ENCODE data around the gene AP3S2.
"Not testable (repeated sequence)": the region's sequence is repeated elsewhere in the genome, so short reads cannot be mapped to it uniquely, and the experiment has no call there.

Gene AP3S2

GRCh38 chr15:89864958-89865739 is 28.6 kb downstream of the AP3S2 start:
- DNase-seq (ENCODE audit: low spot score), result no peak

- DNase-seq (ENCODE audit: low spot score), result no peak
Measured at GRCh38 chr15:89863918-89864317, 29.9 kb downstream of the AP3S2 start.

- DNase-seq (ENCODE audit: low spot score), result no peak
Measured at GRCh38 chr15:89860891-89861290, 32.9 kb downstream of the AP3S2 start.

GRCh38 chr15:89860431-89860830 is 33.4 kb downstream of the AP3S2 start:
- no peak for DNase-seq (ENCODE audit: low spot score)

GRCh38 chr15:89858661-89859458 is 34.9 kb downstream of the AP3S2 start:
- no peak for DNase-seq (ENCODE audit: low spot score)

GRCh38 chr15:89857673-89858072 is 36.1 kb downstream of the AP3S2 start:
- no peak for DNase-seq (ENCODE audit: low spot score)

DNA sequence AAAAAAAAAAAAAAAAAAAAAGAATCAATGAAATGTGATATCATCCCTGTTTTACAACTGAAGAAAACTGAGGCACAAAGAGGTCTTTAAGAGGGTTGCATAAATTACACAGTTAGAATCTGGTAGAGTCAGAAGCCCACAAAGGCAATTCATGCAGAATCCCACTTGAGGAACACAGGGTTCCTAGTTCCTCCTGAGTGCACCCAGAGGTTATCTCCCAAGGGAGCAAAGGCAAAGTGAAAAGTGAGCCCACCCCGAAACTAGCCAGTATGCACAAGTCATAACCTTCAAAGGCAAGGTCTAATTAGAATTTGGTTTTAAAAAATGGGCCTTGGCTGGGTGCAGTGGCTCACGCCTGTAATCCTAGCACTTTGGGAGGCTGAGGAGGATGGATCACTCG is 37.8 kb downstream of the AP3S2 start:
- DNase-seq (ENCODE audit: low spot score), result no peak

- not testable (repeated sequence) for DNase-seq (ENCODE audit: low spot score)
Measured at GRCh38 chr15:89854863-89855262, 38.9 kb downstream of the AP3S2 start.

DNA sequence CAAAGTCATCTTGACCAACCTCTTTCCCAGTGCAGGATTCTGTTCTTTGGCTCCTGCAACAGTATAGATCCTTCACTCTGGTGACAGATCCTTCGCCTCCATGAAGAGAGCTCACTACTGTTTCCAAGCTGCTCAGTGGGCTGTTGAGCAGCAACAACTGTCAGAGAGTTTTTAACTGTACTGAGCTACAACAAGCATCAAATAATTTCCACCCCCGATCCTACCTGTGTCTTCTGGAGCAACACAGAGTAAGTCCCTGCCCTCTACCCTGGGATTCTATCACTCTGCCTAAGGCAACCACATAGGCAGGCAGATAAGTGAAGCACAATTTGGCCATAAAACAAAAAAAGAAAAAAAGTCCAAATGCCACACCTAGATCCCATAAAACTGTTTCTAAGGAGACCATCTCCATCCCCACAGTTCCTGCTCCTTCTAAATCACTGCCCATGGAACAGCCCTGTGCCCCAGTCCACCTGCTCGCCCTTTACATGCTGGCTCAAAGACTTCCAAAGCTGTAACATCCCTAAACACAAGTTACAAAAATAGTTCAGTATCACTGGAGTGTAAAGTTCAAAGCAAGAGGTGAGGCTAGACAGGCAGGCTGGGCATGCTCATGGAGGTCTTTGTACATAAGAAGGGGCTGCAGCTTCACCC is 41.3 kb downstream of the AP3S2 start:
- DNase-seq (ENCODE audit: low spot score), result no peak

GRCh38 chr15:89851673-89852341 is 42.0 kb downstream of the AP3S2 start:
- no peak for DNase-seq (ENCODE audit: low spot score)

GRCh38 chr15:89848970-89849292 is 44.9 kb downstream of the AP3S2 start:
- DNase-seq (ENCODE audit: low spot score), result no peak

DNA sequence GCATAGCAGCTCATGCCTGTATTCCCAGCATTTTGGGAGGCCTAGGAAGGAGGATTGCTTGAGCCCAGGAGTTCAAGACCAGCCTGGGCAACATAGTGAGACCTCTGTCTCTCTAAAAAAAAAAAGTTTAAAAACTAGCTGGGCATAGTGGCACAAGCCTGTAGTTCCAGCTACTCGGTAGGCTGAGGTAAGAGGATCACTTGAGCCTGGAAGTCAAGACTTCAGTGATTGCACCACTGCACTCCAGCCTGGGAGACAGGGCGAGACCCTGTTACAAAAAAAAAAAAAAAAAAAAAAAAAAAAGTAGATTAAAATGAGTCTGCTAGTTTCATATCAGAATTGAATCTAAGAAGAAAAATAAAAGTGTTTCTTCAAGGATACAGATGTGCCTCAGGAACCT is 46.7 kb downstream of the AP3S2 start:
- no peak for DNase-seq (ENCODE audit: low spot score)

DNA sequence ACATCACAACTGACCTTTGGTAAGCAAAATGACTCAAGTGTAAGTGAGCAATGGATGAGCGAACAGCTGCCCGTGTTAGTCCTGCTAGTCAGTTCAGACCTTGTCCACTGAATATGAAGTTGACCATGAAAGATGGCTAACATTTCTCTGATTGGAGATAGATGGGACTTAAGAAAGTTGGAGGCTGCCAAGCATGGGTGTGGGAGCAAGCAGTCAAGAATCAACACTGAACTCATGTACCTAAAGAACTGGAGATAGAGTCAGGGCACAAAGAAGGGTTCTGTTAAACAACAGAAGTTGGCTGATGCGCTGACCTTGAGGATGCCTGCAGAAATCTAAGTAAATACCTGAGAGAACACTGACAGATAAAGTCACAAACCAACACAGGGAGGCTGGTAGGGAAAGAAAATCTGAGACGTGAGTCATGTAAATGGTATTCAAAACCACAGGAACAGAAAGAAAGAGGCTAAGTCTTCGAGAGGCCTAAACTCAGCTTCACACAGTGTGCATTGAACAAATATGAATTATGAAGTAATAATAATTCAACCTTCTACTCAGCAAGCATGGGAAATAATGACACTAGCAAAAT is 48.4 kb downstream of the AP3S2 start:
- DNase-seq (ENCODE audit: low spot score), result no peak

- DNase-seq (ENCODE audit: low spot score), result no peak
Measured at GRCh38 chr15:89841962-89842361, 51.8 kb downstream of the AP3S2 start.

DNA sequence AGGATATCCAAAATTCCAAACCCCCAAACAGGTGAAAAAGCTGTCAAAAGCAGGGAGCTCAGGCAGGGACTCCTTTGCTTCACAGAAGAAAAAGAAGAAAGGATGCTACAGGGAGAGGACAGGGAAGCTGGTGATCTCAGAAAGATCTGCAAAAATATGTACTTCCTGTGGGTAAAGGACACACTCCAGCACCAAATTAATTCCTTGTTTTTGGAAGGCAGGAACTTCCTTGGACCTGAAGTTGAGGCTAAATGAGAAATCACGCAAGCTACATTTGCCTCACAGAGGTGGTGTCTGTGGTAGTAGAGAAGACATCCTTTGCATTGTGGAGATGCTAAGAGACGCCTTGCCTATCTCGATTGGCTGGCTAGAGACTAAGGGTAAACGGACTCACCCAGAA is 52.5 kb downstream of the AP3S2 start:
- DNase-seq (ENCODE audit: low spot score), result no peak

- no peak for DNase-seq (ENCODE audit: low spot score)
Measured at GRCh38 chr15:89839167-89839810, 54.5 kb downstream of the AP3S2 start.

DNA sequence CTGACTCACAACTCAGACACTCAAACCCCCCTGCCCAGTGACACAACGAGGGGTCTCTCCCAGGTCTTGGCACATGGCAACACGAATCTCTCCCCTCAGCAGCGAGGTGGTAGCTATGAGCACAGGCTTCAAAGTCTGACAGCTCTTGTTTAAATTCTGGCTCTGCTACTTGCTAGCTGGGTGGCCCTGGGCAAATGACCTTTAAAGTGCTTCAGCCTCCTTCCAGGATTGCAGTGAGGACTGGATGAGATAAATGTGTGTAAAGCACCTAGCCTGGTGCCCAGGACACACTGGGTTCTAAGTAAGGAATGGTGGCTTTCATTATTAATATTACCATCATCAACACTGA is 56.0 kb downstream of the AP3S2 start:
- DNase-seq (ENCODE audit: low spot score), result no peak

- DNase-seq (ENCODE audit: low spot score), result no peak
Measured at GRCh38 chr15:89837134-89837829, 56.5 kb downstream of the AP3S2 start.

DNA sequence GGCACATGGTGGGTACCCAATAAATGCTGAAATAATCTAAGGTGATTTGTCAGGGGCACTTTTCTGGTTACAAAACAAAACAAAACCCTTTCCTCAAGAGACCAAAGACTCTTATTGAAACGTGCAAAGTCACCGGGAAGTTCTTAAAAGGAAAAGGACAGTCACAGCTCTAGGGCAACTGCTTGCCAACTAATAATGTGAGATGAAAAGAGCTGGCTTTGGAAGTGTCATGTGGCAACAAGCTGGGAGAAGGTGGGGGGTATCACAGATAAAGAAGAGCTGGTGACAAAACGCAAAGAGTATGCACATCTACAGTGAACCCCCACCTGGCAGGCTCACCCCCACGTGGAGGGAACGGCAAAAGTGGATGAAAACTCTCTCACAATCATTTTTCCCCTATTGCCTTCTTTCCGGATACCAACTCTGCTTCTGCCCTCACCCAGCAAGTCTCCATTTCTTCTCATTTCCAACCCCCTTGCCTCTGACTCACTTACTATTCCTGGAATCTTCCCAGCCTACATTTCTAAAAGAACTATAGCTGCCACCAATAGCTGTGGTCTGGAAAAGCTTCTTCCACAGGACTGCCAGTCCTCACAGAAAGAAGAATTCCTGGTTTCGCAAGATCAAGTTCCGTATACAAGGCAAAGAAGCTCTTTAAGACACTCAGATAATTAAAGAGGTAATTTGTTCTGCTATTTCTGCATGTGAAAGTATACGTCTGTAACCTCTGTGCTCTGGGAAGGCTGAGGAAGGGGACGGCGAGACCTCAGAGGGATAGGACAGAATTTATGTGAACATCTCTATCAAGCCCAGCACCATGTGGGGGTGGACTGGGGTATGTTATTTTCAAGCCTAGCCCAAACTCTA is 57.3 kb downstream of the AP3S2 start:
- no peak for DNase-seq (ENCODE audit: low spot score)

GRCh38 chr15:89835176-89835564 is 58.6 kb downstream of the AP3S2 start:
- DNase-seq (ENCODE audit: low spot score), result no peak

Measured in D341Med (cell line).